ENCODE results near the gene STAM2.

STAM2 gene

DNA sequence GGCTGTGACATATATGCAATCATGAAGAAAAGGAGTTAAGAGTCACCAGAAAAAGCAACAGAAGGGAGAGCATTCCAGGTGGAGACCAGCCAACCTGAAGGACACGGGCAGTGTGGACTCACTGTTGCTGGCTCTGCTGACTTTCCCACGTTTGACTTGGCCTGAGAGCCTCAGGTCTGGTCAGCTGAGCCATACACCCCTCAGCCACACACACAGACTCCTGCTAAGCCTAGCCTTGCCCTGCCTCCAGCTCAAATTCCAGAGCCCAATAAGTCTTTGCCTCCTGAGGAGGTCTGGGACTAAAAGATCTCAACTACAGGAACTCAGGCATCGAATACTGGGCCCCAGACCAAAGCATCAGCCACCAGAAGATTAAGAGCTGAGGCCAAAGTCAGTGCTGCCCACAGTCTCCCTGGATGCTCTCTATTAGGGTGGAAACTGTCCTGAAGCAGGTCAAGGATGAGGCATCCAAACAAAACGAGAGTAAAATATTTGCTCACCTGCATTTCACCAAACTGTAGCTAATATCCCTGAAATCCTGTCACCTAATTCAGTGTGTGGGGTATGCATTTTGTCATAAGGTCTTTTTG, 100.0 kb downstream of the STAM2 start:
- DNase-seq: no peak

DNA sequence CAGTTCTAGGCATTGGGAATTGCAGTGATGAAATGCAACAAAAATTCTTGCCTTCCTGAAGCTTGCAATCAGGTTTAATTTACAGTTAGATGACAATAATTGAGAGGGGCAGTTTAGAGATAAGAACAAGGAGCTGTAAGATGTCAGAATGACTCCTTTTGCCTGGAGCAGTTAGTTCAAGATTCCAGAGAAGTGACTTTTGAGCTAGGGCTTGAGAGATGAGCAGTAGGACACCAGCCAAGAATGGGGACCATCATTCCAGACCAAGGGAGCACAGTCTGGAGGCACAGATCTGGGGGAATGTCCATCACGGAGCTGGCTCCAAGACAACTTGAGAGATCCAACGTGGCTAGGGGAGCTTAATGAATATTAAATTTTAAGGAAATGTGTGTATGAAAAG, 103.6 kb downstream of the STAM2 start:
- DNase-seq: no peak

DNA sequence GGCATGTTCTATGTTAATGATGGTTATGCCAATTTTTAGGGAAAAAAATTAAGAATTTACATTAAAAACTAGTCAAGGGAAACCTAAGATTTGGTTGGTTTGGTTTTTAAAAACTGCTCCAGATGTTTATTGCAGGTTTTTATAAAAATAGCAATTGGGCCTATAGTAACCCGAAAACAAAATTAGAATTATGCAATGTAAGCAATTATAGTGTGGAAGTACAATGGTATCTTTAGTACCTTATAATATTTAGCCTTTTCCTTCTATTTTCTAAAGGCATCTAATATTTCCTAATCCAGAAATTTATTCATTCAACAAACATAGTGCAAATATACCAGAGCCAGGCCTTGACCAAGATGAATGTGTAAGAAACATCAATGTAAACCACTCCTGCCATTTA, 104.0 kb downstream of the STAM2 start:
- no peak for DNase-seq

DNA sequence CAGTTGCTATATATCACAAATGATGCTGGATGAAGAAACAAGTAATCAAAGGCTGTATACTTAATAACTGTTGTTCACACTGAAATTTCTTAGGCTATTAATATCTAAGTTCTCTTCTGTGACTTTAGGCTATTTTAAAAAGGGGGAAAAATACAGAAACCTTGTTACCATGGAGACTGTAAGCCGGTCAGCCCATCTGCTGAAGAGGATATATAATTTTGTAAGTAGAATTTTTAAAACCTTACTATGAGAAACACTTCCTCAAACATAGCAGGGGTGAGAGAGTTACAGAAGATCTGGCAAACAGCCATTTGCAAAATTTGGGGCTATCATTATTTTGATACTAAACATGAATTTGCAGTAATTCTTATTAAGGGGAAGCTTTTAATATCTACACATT, 104.5 kb downstream of the STAM2 start:
- DNase-seq: no peak

DNA sequence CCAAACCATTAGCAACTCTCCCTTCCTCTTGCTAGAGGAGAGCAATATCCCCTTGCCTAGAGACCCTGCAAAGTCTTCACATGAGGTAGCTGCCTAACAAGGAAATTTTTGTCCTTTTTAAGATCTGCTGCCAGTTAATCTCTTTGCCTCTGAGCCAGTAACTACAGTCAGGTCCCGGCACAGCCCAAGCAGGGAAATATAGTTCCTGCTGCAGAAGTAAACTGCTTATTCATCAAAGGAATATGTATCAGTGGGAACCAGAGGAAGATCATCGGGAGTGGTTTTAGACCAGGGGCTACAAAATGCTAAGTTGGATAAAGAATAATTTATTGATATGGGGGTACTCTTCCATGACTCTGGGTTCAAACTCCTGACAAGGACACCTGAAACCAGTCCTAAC, 107.3 kb downstream of the STAM2 start:
- no peak for DNase-seq

DNA sequence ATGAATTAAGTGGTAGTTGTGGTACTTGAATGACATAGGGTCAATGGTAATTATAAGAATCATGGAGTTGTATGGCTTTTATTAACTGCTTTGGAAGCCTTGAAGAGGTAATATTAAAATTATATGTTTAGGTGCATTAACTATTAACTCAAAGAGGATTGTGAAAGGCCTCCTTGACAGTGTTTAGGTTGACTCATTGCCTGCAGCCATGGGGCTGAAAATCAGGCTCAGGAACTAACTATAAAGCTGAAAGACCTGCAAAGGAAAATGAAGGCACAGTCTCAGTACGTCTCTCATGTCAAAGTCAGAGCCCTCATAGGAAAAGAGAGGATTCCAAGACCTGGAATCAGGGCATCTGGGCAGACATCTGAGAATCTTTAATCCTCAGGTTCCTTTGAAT, 107.7 kb downstream of the STAM2 start:
- DNase-seq: no peak
